Mucosa of rectum (tissue), 2 donors: ENCODE data around the gene DAPK1.

Experiments
- H3K27ac ChIP-seq, 2 donors: one replicate each; pipeline ENCODE4 v1.7.0; 2013; ENCODE audit warnings: inconsistent platforms in 2 of 2, low read depth in 2 of 2, low read length in 2 of 2
- H3K27me3 ChIP-seq, 2 donors: one replicate each; pipeline ENCODE4 v1.7.0; 2013; ENCODE audit warnings: low read length in 2 of 2; ENCODE audit not compliant: control insufficient read depth in 2 of 2, insufficient read depth in 2 of 2
- H3K36me3 ChIP-seq, 2 donors: one replicate each; pipeline ENCODE4 v1.7.0; 2013; ENCODE audit warnings: low read length in 2 of 2; ENCODE audit not compliant: control insufficient read depth in 2 of 2, insufficient read depth in 2 of 2
- H3K4me1 ChIP-seq, 2 donors: one replicate each; pipeline ENCODE4 v1.7.0; 2013; ENCODE audit warnings: low read length in 2 of 2, mild to moderate bottlenecking in 1 of 2; ENCODE audit not compliant: control insufficient read depth in 2 of 2, insufficient read depth in 2 of 2
- H3K4me3 ChIP-seq, 2 donors: one replicate each; pipeline ENCODE4 v1.7.0; 2013; ENCODE audit warnings: low read length in 2 of 2
- H3K9ac ChIP-seq, 2 donors: one replicate each; pipeline ENCODE4 v1.7.0; 2013; ENCODE audit warnings: low read length in 2 of 2, low read depth in 1 of 2, mild to moderate bottlenecking in 1 of 2
- H3K9me3 ChIP-seq, 2 donors: one replicate each; pipeline ENCODE4 v1.7.0; 2013; ENCODE audit warnings: low read length in 2 of 2; ENCODE audit not compliant: control insufficient read depth in 2 of 2
- donor health status: healthy.
- donor health status: Normal muscosa, but diverticular disease.

Gene DAPK1

DNA sequence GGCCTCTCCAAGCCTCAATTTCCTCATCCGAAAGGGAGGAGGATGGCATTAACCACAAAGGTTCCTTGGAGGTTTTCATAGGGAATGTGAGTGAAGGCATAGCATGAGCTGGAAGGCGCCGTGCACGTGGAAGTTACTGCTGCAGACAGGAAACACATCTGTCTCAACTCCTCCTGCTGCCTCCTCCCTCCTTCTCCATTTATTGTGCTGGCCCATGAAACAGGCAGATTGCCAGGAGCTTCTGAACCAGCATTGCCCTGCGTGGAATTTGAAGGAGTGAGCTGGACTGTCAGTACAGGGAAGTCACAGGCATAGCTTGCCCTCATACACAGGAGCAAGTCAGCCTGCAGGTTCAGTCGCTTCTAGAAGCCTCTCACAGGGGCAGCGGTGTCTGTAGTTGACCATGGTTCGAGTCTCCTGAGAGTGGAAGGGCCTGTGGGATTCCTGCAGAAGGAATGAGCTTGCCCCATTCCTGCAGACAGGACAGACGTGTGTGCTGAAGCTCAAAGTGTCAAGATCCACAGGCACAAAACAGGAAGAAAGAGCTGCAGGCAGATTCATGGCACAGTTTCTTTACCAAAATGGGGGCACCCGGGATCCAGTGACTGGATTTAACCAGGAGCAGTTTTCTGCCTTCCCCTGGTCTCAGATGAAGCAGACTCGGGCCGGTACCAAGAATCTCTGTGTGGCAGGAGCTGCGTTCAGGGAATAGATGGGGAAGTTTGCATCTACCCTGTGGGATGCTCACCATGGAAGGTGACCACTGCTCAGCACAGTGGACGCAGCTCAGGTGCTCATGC lies 179.5 kb downstream of the DAPK1 start:
- Histone ChIP-seq H3K9ac (no peak overlapping the region), H3K36me3 (peaks cover 0 to 4% of the 10 kb centered on the region in 2 donors), H3K4me1 (no peaks in the 10 kb centered on the region), H3K4me3 (no peak overlapping the region), H3K27ac (no peak overlapping the region), H3K27me3 (no peaks in the 10 kb centered on the region), H3K9me3 (no peaks in the 10 kb centered on the region)

- H3K27ac ChIP-seq = no peak overlapping the region
- H3K4me3 ChIP-seq = no peak overlapping the region
- H3K9ac ChIP-seq = no peak overlapping the region
- no peaks in the 10 kb centered on the region for H3K9me3 ChIP-seq
- H3K27me3 ChIP-seq = no peaks in the 10 kb centered on the region
- no peaks in the 10 kb centered on the region for H3K4me1 ChIP-seq
- peaks cover 0 to 4% of the 10 kb centered on the region in 2 donors for H3K36me3 ChIP-seq
These were observed 180.3 kb downstream of the DAPK1 start for GRCh38 chr9:87677776-87678587.

- Histone ChIP-seq H3K27ac (no peak overlapping the region), H3K4me1 (no peaks in the 10 kb centered on the region), H3K27me3 (no peaks in the 10 kb centered on the region), H3K9me3 (no peaks in the 10 kb centered on the region), H3K4me3 (no peak overlapping the region), H3K9ac (no peak overlapping the region), H3K36me3 (peaks cover 0 to 4% of the 10 kb centered on the region in 2 donors)
These were observed 181.1 kb downstream of the DAPK1 start for GRCh38 chr9:87678650-87679355.

GRCh38 chr9:87681271-87682061 lies 183.8 kb downstream of the DAPK1 start:
- no peak overlapping the region for H3K27ac ChIP-seq

GRCh38 chr9:87682085-87682484 lies 184.4 kb downstream of the DAPK1 start:
- Histone ChIP-seq H3K9me3 (no peaks in the 10 kb centered on the region), H3K27ac (no peak overlapping the region), H3K9ac (no peak overlapping the region), H3K36me3 (peaks cover 0 to 4% of the 10 kb centered on the region in 2 donors), H3K27me3 (no peaks in the 10 kb centered on the region), H3K4me1 (peaks cover 3 to 9% of the 10 kb centered on the region in 2 donors), H3K4me3 (no peak overlapping the region)

More at GRCh38 chr9:87681271-87682061, 183.8 kb downstream of the DAPK1 start:
- Histone ChIP-seq H3K4me3 (no peak overlapping the region), H3K9ac (no peak overlapping the region), H3K9me3 (no peaks in the 10 kb centered on the region), H3K36me3 (peaks cover 0 to 4% of the 10 kb centered on the region in 2 donors), H3K27me3 (no peaks in the 10 kb centered on the region), H3K4me1 (peaks cover 3 to 9% of the 10 kb centered on the region in 2 donors)

DNA sequence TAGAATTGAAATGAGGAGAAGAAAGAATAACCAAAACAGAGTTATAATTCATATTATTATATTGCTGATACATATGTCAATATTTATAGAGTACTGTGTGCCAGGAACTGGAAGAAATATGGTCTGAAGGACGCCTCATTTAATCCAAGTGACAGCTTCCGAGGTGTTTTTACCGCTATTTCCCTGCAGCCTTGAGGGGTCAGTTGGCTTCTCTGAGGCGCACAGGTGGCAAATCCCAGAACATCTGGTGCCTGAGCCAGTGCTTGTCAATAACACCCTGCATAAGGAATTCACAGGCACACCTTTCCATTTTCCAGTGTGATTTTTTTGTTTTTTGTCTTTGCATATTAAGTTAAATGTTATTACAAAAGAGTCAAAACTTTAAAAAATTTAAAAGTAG lies 185.0 kb downstream of the DAPK1 start:
- Histone ChIP-seq H3K9ac (no peak overlapping the region), H3K27ac (no peak overlapping the region), H3K36me3 (peaks cover 0 to 4% of the 10 kb centered on the region in 2 donors), H3K4me1 (peaks cover 3 to 9% of the 10 kb centered on the region in 2 donors), H3K9me3 (no peaks in the 10 kb centered on the region), H3K27me3 (no peaks in the 10 kb centered on the region), H3K4me3 (no peak overlapping the region)

DNA sequence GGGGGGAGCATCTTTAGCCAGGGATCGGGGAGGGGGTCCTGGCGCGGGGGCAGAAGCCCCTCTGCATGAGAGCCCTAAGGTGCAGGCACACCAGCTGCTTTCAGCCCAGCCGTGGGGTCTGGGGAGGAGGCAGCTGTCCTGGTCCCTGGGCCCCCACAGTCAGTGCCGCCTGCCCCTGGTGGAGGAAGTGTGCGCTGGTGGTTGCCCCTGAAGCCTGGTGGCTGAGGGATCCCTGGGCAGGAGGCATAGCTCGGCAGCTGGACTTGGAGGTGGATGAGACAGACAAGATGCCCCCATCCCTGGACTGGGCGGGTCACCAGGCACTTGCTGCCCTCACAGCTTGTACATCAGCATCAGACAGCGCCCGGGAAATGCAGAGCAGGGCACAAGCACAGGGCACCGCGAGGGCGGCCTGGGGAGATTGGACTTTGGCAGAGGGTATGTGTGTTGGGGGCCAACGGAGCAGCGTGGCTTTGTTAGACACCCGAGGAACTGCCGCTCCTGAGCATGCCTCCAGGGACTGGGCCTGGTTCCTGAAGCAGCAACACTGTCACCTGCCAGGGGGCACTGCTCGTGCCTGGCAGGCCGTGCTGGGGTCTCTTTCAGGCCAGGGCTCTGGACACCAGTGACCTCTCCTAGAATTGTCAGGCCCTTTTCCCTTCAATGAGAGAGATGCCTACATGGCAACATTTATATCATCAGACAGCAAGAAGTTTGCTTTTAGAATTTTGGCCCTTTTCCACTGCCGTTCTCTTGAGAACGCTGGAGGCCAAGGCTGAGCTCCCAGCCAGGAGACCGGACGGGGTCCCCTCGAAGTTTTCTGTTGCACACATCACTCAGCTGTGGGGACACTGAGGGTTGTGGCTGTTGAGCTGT lies 186.3 kb downstream of the DAPK1 start:
- no peaks in the 10 kb centered on the region for H3K9me3 ChIP-seq
- H3K27ac ChIP-seq = no peak overlapping the region
- H3K27me3 ChIP-seq = no peaks in the 10 kb centered on the region
- no peak overlapping the region for H3K9ac ChIP-seq
- peaks cover 0 to 4% of the 10 kb centered on the region in 2 donors for H3K36me3 ChIP-seq
- H3K4me3 ChIP-seq = no peak overlapping the region
- peaks cover 3 to 9% of the 10 kb centered on the region in 2 donors for H3K4me1 ChIP-seq

DNA sequence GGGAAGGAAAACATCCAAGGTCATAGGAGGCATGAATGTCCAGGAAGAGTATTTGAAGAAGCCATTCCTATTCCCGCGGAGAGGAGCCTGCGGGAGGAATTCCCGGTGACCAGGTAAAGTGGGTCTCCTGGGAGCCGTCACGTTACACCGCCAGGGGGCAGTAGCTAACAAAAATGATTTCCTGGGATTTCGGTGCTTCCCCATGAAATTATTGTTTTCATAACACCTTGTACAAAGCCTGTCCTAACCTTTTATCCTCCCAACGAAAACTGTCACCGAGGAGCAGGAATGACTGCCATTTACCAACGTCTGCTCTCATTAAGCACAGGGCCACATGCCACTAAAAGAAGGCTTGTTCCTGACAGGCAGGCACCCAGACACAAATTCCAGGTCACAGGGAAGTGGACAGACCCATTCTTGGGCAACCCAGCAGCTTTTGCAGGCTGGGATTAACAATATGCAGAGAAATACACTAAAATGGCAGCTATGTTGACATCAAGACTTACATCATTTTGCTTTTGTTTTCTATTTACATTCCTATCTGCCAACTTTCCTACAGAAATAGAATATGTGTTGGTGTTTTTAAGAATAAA lies 187.1 kb downstream of the DAPK1 start:
- Histone ChIP-seq H3K9ac (no peak overlapping the region), H3K36me3 (peaks cover 0 to 4% of the 10 kb centered on the region in 2 donors), H3K27me3 (no peaks in the 10 kb centered on the region), H3K27ac (no peak overlapping the region), H3K4me3 (no peak overlapping the region), H3K9me3 (no peaks in the 10 kb centered on the region), H3K4me1 (peaks cover 3 to 9% of the 10 kb centered on the region in 2 donors)
